HG02759 (cell line): ENCODE measurements around the gene LMO3.

Experiments
- ATAC-seq: cut with Tn5 transposase; IDR thresholded peaks from one replicate; pipeline ENCODE4 v1.9.1; 2021; ENCODE audit warnings: mild to moderate bottlenecking, moderate library complexity; ENCODE audit not compliant: unreplicated experiment

LMO3 gene

DNA sequence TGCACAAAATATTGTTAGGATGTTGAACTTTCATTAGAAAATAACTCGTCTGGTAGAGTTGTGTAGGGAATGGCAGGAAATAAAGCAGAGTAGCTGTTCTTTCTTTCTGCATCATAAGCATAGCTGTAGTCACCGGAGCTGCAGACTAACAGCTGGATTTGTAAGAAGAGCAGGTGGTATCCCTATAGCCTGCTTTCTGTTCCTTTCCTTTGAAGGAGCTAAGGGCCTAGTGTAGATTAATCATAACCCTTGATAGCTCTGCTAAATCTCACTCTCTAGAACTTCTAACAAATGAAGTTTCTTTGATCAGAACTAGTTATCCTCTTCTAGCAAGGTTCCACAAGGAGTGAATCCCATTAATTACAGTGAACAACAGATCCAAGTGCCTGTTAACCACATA is 3.5 kb downstream of the LMO3 start:
- no peak for ATAC-seq

DNA sequence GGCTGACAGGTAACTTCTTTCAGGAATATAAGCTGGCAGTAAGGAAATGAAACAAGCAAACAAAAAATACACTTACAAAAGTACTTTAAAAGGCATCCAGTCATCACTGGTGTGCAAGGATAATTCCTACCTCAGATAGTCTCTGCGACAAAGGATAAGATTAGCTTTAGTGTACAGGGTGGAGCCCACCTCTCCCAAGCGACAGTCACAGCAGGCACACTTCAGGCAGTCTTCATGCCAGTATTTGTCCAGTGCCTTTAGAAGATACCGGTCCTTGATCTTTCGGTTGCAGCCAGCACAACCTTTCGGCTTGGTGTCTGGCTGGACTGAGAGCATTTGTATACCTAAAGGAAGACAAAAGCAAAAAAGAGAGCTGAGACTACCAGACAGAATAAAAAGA is 5.4 kb downstream of the LMO3 start:
- ATAC-seq, result no peak

DNA sequence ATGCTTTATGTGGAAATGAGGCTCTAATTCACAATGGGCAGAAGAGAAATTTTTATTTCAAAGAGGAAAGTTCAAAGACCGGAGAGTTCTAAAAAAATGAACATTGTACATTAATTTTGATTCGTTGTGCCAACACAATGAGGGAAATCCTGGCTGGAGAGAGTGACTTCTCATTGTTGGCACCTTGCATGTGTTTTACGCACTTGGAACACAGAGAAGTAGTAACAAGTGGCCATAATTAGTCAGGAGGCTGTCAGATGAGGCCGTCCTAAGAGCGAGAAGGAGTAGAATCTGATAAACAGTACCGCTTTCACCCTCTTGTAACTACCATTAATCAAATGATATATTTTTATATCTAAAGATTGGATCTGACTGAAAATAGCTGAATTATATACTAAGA is 6.9 kb downstream of the LMO3 start:
- ATAC-seq, result no peak

DNA sequence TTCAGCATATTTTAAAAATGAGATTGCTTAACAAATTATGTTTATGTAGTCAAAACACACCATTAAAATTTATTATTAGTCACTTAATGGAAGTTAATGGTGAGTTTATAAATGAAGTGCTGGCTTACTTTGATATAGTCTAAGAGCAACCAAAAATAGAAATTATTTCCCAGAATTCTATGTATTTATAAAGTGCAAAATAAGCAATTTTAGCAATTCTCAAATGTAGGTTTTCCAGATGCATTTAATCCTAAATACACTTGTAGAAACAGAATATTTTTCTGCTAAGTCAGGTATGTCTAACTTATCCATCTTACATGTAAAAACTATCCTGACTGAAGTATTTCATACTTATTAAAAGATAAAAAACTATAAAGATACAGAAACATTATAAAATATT is 11.2 kb downstream of the LMO3 start:
- no peak for ATAC-seq

DNA sequence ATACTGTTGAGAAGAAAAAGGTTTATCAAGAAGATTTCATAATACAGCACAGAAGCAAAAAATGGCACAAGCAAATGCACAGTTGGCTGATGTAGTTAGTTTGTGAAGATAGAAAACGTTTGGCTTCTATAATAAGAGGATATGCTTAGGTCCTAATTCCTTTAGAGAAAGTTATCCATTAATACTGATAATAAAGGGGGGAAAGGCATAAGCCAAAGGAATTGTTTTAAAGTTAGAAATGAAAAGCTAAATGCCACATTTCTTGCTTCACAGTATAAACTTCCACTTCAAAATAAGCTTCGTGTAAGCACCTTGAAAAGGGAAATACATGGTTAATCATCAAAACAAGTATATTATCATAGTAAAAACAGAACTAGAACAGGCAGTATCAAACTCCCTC is 12.4 kb downstream of the LMO3 start:
- ATAC-seq, result no peak

DNA sequence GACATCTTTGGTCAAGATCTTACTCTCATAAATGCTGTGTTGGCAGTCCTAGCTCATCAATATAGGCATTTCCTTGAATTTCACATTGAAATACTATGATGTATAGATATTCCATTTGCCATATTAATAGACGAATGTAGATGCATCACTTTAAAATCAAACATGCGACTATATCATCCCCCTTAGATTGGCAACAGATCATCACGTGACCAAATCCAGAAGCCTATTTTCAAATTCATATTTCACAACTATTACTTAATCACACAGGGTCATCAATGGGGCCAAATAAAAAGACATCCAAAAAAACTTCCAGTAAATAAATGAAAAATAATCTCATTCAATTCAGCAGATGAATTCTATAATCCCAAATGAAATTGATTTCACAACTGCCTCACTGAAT is 15.3 kb downstream of the LMO3 start:
- no peak for ATAC-seq

DNA sequence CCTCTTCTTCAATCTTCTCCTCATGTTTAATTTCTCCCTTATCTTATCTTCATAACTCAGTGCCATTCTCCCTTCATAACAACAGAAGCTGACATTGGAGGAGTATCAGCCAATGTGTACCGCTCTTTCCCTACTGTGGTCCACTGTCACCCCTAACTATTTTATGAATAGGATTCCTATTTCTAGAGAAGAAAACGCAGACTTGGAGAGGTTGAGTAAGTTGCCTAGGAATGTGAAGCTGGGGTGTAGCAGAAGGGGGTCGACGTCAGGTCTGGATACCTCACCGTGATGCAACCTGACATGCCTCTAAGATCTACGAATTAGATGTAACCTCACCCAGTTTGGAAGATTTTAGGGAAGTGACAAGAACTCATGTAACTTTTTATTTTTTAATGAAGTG is 17.1 kb downstream of the LMO3 start:
- ATAC-seq, result no peak

DNA sequence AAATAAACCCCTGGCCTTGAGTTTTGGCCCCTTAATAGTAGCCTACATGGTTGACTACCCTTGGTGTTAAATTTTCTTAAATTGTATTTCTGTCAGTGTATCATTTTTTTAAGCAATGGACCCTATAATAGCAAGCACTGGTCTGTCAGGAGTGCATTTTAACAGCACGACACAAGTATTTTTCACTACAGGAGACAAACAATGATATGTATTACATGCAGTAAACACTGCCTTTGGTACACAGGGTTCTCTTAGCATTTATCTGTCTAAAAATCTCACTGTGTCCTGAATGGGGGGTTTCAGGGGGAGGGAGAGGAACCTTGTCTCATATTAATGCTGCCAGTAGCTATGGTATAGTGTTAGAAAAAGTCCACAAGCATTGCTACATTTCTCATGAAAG is 18.4 kb downstream of the LMO3 start:
- ATAC-seq, result no peak

DNA sequence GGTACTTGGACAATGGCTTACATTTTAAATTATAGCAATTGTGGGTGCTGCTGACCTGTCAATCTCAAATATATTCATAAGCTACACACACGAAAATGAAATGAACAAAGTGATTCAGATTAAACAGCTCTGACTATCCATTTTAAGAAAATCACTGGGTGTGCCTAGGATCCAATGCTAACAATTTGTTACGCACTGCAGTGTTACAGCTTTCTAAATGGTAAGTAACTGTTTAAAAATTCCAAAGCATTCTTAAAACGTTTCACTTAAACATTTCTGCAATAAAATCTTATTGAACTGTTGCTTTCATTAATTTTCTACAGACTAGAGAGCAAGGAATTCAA is 18.9 kb downstream of the LMO3 start:
- ATAC-seq, result no peak

DNA sequence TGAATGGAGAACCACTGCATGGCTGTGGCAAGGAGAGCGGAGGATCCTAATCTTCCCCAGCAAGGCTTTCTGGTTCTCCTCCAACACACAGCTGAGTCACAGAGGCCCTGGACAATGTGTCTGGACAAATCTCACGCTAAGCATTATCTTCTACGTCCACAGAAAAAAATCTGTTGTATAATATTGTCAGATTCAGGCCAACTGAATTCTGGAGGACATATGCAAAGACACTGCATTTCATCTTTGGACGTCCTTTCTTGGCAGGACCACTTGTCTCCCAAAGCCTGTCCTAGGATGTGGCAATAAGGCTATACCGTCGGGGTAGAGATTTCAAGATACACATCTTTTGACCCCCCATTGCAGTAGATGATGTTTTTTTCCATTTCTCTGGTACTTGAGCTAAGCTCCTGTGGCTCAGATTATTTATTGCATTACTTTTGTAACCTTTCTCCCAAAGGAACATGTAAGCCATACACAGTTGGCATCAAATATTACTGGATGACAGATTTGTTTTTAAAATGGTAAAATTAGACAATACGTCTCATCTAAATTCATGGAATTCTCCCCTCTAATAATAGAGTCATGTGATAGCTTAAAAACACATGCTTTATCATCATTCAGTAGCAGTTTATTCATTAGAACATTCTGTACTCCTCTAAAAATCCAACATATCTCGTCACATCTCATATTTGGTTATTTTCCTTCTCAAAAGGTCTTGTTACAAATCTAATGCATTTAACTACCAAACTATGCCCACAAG is 19.4 kb downstream of the LMO3 start:
- no peak for ATAC-seq

DNA sequence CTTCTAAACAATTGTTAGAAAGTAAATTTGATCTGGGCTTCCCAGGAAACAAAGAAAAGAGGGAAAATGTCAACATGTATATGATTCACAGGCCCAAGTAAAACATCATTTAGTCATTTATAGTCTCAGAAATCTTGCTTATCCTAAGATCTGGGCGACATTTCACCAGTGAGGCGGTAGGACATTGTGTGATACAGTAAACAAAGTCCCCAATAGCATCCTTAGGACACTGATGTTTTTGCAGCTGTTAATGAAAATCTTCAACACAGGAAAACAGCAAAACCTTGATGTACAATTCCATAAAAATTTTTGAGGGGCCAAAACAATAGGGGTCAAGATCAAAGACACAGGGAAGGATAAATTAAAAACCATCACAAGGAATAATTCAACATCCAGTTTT is 20.2 kb downstream of the LMO3 start:
- ATAC-seq, result no peak

DNA sequence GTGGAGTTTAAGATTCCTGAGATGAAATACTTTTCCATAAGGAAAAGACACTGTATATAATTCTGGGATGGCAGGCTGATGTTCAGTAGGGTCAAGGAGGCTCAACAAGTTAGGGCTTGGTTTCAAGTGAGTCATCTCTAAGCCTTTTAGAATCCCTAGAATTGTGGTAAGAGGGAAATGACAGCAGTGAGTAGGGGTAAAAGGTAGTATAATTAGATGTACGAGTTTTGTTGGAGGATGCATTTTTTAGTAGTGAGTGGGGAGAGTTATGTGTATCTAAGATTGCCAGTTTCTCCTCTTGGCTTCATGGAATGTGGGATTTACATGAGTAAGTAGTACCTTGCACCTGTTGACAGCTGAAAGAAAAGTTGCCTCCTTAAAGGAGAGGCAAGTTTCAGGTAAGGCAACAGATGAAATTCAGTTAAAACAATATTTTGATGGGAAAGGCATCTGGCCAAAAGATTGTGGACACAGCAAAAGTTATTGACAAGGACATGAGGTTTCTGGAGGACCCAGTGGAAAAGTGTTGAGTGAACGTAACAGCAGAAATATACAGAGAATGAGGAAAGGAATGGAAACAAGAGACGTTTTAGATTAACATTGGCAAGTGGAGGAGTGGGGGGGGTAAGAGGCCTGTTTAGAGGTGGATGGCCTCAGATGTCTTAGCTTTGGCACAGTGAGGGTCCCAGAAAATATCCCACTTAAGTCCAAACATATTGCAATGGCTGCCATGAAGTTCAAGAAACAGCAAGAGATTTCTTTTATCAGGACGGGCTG is 21.8 kb downstream of the LMO3 start:
- no peak for ATAC-seq

DNA sequence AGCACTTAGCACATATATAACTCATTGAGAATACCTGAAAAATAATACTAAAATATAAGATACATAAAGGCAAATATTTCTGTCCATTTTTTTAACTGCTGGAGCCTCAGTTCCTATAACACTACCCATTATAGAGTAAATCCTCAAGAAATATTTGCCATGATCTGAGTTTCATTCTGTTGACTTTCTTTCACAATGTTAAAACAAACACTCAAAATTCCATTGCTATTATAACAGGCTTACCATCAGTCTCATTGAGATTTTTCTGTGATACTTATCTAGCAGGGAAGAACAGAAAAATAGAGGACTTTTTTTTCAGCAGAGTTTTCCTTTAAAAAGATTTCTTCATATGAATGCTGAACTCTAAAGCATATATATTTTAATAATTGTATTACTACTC is 24.5 kb downstream of the LMO3 start:
- ATAC-seq, result no peak

DNA sequence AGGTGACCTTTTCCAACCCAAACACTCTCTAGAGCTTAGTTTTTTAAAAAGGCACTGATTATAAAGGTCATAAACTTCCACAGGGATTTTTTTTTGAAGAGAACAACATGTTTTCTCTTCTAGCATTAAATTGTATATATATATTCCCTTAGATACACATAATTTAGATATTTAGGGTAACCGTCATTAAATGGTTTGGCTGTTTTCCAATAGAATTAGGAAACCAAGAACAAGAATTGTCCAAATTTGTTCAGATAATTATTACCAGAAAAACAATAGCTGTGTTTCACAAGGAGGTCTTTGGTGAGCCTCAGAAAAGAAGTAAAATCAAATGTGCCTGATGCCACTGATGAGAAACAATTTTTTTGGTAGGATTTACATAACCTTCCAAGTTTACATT is 26.9 kb downstream of the LMO3 start:
- no peak for ATAC-seq

DNA sequence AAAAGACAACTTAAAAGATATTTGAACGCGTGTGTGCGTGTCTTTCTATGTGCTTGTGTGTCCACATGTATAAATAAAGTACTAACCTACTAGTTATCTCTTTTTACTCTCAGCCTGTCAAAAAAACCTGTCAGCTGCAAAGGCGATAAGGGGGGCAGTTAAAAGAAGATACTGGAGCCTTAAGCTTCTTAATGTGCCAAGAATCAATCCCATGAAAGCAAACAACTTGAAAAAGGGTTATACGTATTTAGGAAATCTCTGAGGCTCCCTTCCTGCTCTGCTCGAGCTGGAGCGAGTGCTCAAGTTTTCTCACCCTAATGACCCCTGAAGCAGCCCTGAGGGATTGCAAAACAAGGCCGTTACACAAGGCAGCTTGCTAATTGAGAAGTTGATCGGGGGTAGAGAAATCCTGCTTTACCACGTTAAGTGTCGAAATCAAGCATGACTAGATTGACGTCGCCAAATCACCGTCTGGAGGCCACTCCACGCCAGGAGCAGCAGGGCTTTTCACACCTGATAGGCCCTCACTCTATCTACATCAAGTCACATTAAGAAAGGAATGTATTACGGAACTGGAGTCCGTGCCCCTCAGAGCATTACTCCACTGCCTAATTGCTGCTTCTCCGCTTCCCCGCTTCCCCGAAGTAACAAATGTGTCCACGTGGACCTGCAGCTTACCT is 32.4 kb downstream of the LMO3 start:
- ATAC-seq, result no peak

DNA sequence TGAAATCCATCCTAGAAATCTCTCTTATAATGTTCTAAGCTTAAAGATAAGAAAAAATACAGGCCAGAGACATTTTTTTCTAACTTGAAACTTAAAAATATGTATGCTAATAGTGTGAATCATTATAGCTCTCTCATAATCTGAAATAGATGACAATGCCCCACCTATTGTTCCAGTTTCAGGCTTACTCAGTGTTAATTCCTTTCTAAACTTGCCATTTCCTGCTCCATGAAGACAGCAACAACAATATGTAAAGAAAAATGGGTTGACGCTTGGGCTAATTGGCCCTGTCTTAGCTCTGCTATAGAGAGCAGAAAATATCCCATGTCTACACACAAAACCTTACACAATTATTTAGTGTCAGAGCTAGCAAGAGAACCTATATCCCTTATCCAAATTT is 37.1 kb downstream of the LMO3 start:
- no peak for ATAC-seq

DNA sequence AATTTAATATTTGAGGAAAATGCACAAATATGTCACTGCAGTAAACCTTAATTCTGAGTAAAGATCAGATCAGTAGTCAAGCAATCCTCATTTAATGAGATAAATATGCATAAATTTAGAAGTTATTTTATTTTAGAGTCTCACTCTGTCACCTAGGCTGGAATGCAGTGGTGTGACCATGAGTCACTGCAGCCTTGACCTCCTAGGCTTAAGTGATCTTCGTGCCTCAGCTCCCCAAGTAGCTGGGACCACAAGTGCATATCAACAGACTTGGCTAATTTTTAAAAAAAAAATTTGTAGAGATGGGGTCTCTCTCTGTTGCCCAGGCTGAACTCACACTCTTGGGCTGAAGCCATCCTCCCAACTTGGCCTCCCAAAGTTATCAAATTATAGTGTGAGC is 41.3 kb downstream of the LMO3 start:
- no peak for ATAC-seq

DNA sequence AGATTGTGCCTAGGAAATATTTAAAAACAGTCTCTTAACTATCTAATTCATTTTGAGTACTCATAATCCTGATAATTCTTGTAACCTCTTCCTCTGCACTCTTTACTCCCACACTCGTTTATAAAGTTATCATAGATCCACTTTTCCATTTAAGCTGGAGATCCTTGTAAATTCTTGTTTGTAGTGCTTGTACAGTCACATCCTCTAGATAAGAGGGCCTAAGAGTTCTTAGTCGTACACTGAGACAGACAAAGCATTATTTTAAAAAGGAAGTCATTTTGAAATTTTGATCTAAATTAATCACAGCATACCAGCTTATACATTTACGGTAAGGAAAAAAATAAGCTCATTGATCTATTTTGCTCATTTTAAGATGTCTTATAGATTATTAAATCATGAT is 42.5 kb downstream of the LMO3 start:
- no peak for ATAC-seq

DNA sequence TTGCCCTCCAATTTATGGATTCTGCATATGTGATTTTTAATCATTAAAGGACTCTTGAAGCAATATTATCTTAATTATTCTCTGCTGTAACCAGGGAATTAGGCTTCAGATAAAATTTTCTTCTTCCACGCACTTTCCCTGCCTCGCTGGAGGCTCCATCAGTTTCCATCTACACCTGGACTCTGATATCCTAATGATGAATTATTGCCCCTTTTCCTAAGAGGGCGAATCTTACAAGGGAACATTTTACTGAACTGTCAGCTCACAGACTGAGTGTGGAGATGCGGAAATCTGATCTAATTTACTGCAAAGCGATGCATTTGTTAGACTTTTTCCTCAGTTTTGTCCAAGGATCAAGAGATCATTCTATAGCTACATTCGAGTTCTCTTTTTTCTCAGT is 43.0 kb downstream of the LMO3 start:
- ATAC-seq, result no peak

DNA sequence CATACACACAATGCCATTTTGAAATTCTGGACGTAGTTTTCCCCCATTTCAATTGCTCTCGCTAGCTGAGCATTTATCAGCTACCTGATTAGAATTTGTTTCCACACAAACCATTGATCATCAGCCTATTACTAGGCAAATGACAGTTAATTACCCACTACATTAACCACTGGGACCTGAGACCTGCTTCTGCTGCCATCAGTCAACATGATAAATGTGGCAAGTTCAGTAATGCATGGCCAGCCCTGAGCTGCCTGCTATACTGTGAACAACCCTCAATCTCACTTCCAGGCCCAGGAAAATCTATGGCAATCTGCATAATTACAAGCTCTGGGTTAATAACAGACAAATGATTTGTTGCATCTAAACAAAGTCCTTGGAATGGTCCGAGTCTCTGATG is 43.5 kb downstream of the LMO3 start:
- ATAC-seq, result no peak

DNA sequence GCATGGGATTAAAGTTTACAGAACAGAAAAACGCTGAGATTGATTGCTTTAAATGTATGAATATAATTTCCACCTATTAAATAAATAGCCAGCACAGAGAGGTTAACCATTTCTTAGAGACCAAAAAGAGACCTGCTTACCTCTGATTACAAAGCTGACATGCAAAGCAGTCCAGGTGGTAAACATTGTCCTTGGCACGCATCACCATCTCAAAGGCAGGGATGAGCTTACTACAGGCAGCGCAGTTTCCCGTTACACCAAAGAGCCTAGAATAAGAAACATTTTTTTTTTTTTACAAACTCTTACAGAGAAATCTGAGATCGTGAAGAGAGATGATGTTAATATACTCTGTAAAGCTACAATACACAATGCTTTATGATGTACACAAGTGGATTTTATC is 45.7 kb downstream of the LMO3 start:
- no peak for ATAC-seq

DNA sequence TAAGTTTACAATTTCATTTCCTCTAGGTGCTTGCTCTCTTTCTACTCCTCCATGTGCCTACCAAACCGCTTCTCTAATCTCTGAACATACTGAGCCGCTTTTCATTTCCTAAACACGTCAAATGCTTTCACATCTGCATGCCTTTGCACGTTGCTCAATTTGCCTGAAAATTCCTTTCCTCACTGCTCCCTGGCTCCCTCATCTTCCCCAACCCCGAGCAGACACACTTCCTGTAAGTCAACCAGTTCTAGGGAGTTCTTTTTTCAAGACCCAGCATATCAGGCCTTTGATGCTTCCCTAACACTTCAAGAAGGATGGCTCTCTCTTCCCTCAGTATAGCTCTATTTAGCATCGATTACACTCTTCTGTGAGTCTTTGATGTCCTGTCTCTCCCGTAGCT is 50.3 kb downstream of the LMO3 start:
- no peak for ATAC-seq
